SK-N-SH (cell line): Measurements from ENCODE around the gene SLCO2A1. TPM values are rescaled to one million over a fixed set of nuclear protein-coding genes. Genes with fewer than 3 reads are reported as not detected.

Experiments used
- CTCF ChIA-PET: fragments of 300-600, 350-600 bp; formaldehyde crosslinking; extraction: SDS; loops from one replicate; lab custom pipeline; 2021; lab: Yijun Ruan, JAX
- POLR2A ChIA-PET: fragments of 350-600 bp; sonication (Branson Sonifier 250); formaldehyde crosslinking; extraction: SDS; loops from one replicate; lab custom pipeline; 2020; ENCODE audit warnings: antibody characterized with exemption, inconsistent platforms; lab: Yijun Ruan, JAX
- DNase-seq: peaks from one replicate; pipeline ENCODE4 v3.0.0; 2012
- H2AFZ ChIP-seq: fragments of 200-600 bp; sonication (generic); 2 replicates; pipeline ENCODE4 v1.8.1; 2016; ENCODE audit warnings: antibody characterized with exemption, mild to moderate bottlenecking, low read depth
- H3F3A ChIP-seq: fragments of 200-600 bp; sonication (generic); replicated peaks from 2 replicates; pipeline ENCODE3; 2016; ENCODE audit warnings: antibody characterized with exemption, mild to moderate bottlenecking; ENCODE audit not compliant: insufficient read depth
- H3K27ac ChIP-seq, 2 experiments: fragments of 200-500 bp in 1 of 2; fragments of 200-600 bp in 1 of 2; sonication (Bioruptor generic) in 1 of 2; sonication (generic), shearing (Covaris generic) in 1 of 2; 2 replicates each; pipeline versions ENCODE4 v1.5.1 to v1.6.1; 2014 to 2016; ENCODE audit warnings: low read depth in 2 of 2, inconsistent platforms in 1 of 2, low read length in 1 of 2, mild to moderate bottlenecking in 1 of 2, mixed read lengths in 1 of 2
- H3K27me3 ChIP-seq: fragments of 200-600 bp; sonication (generic), shearing (Covaris generic); 2 replicates; pipeline ENCODE4 v1.6.1; 2016; ENCODE audit warnings: mixed run types; ENCODE audit not compliant: insufficient read depth
- H3K36me3 ChIP-seq, 2 experiments: fragments of 200-500 bp in 1 of 2; fragments of 200-600 bp in 1 of 2; sonication (Bioruptor generic) in 1 of 2; sonication (generic) in 1 of 2; replicated peaks in 1 of 2; 2 replicates each; pipeline versions ENCODE3 to v1.5.1; 2014 to 2016; ENCODE audit warnings: low read length in 1 of 2, mild to moderate bottlenecking in 1 of 2; ENCODE audit not compliant: insufficient read depth in 2 of 2, control insufficient read depth in 1 of 2
- H3K4me1 ChIP-seq, 2 experiments: fragments of 200-500 bp in 1 of 2; fragments of 200-600 bp in 1 of 2; sonication (Bioruptor generic) in 1 of 2; sonication (generic), shearing (Covaris generic) in 1 of 2; 2 replicates each; pipeline versions ENCODE4 v1.5.1 to v1.6.1; 2014 to 2016; ENCODE audit warnings: low read depth in 1 of 2, low read length in 1 of 2, mixed run types in 1 of 2; ENCODE audit not compliant: insufficient read depth in 2 of 2, control insufficient read depth in 1 of 2
- H3K4me2 ChIP-seq: fragments of 200-600 bp; sonication (generic), shearing (Covaris generic); 2 replicates; pipeline ENCODE4 v1.6.1; 2017; ENCODE audit warnings: mixed run types
- H3K4me3 ChIP-seq, 2 experiments: fragments of 200-500 bp in 1 of 2; fragments of 200-600 bp in 1 of 2; sonication (Bioruptor generic) in 1 of 2; sonication (generic), shearing (Covaris generic) in 1 of 2; 2 replicates each; pipeline versions ENCODE4 v1.5.1 to v1.8.1; 2014 to 2016; ENCODE audit warnings: low read depth in 2 of 2, inconsistent platforms in 1 of 2, low read length in 1 of 2, mild to moderate bottlenecking in 1 of 2, mixed read lengths in 1 of 2, moderate library complexity in 1 of 2
- H3K79me2 ChIP-seq: fragments of 200-600 bp; sonication (generic); 2 replicates; pipeline ENCODE4 v1.8.1; 2017; ENCODE audit warnings: mild to moderate bottlenecking; ENCODE audit not compliant: insufficient read depth
- H3K9ac ChIP-seq: fragments of 200-600 bp; sonication (generic); 2 replicates; pipeline ENCODE4 v1.6.1; 2017; ENCODE audit warnings: mixed run types
- H3K9me2 ChIP-seq: fragments of 200-600 bp; sonication (generic); 2 replicates; pipeline ENCODE4 v1.6.1; 2017; ENCODE audit warnings: mixed run types
- H3K9me3 ChIP-seq: fragments of 200-600 bp; sonication (generic); 2 replicates; pipeline ENCODE4 v1.6.1; 2017; ENCODE audit warnings: mixed run types, mild to moderate bottlenecking, moderate library complexity
- H4K20me1 ChIP-seq: fragments of 200-600 bp; sonication (generic); 2 replicates; pipeline ENCODE4 v1.6.1; 2017; ENCODE audit warnings: mild to moderate bottlenecking, mixed run types; ENCODE audit not compliant: insufficient read depth
- CHD2 ChIP-seq: fragments of 150-350 bp; IDR thresholded peaks from 2 replicates; pipeline ENCODE4 v1.6.1; 2018; ENCODE audit warnings: low read length; ENCODE audit not compliant: partially characterized antibody
- CTCF ChIP-seq: fragments of 200-600 bp; sonication (generic); IDR thresholded peaks from 2 replicates; pipeline ENCODE4 v1.6.1; 2017; ENCODE audit warnings: antibody characterized with exemption, mild to moderate bottlenecking, moderate library complexity
- ELF1 ChIP-seq: IDR thresholded peaks from 2 replicates; pipeline ENCODE4 v1.4.0; 2012
- FOXM1 ChIP-seq: IDR thresholded peaks from 2 replicates; pipeline ENCODE4 v1.4.0; 2012; ENCODE audit warnings: low read depth, mild to moderate bottlenecking
- GABPA ChIP-seq: IDR thresholded peaks from 2 replicates; pipeline ENCODE4 v1.4.0; 2012; ENCODE audit warnings: low read depth, mild to moderate bottlenecking
- MEF2A ChIP-seq: IDR thresholded peaks from 2 replicates; pipeline ENCODE4 v1.4.0; 2012; ENCODE audit warnings: low read depth, borderline replicate concordance
- MXI1 ChIP-seq: IDR thresholded peaks from 2 replicates; pipeline ENCODE4 v1.6.1; 2012; ENCODE audit warnings: mild to moderate bottlenecking, low read depth, low read length, improper control_type of control experiment
- RAD21 ChIP-seq: IDR thresholded peaks from 2 replicates; pipeline ENCODE4 v1.6.1; 2012; ENCODE audit warnings: mild to moderate bottlenecking, low read length
- RCOR1 ChIP-seq: fragments of 150-350 bp; IDR thresholded peaks from 2 replicates; pipeline ENCODE4 v1.6.1; 2017; ENCODE audit warnings: antibody characterized with exemption, low read length
- SIN3A ChIP-seq: IDR thresholded peaks from 2 replicates; pipeline ENCODE4 v1.6.1; 2012; ENCODE audit warnings: low read depth, mild to moderate bottlenecking, low read length, moderate library complexity, borderline replicate concordance
- SMC3 ChIP-seq: IDR thresholded peaks from 2 replicates; pipeline ENCODE4 v1.6.1; 2012; ENCODE audit warnings: low read depth, low read length, improper control_type of control experiment
- TAF1 ChIP-seq: IDR thresholded peaks from 2 replicates; pipeline ENCODE4 v1.6.1; 2012; ENCODE audit warnings: low read depth, mild to moderate bottlenecking, low read length, moderate library complexity, borderline replicate concordance
- TCF12 ChIP-seq: IDR thresholded peaks from 2 replicates; pipeline ENCODE4 v1.4.0; 2012
- YY1 ChIP-seq: IDR thresholded peaks from 2 replicates; pipeline ENCODE4 v1.4.0; 2012; ENCODE audit warnings: low read depth, mild to moderate bottlenecking
- WGBS: methylation state at CpG from one replicate; pipeline ENCODE4 v1.1.6; 2017; ENCODE audit warnings: low lambda C conversion rate; 5-methylcytosine and 5-hydroxymethylcytosine counted together
- polyA plus RNA-seq, 3 experiments: library from polyadenylated mRNA; depleted of rRNA; stranded (reverse); fragments of >200 nt; gene quantifications; 2 replicates each; pipeline ENCODE4 v1.2.3, GENCODE V29; 2012
- TF ChIP-seq, protein P1 (sequence below): IDR thresholded peaks from 2 replicates; pipeline ENCODE4; 2012
- TF ChIP-seq, protein P2 (sequence below): fragments of 150-350 bp; IDR thresholded peaks from 2 replicates; pipeline ENCODE4 v1.6.1; 2017; ENCODE audit warnings: antibody characterized with exemption, low read length, low read depth, borderline replicate concordance
- TF ChIP-seq, protein P3 (sequence below): fragments of 150-350 bp; IDR thresholded peaks from 2 replicates; pipeline ENCODE4 v1.6.1; 2016; ENCODE audit warnings: mild to moderate bottlenecking, low read depth, low read length
- TF ChIP-seq, protein P4 (sequence below): IDR thresholded peaks from 2 replicates; pipeline ENCODE4 v1.4.0; 2012; ENCODE audit warnings: low read depth, borderline replicate concordance

Gene SLCO2A1
- polyA plus RNA-seq, 1 of the 3 experiments (the other 2 are of a cell fraction): 9.3 TPM

GRCh38 chr3:133949438-133949837 lies 80.3 kb downstream of the SLCO2A1 start:
- H3K9me2 ChIP-seq: no peaks in the 10 kb centered on the region
- TF ChIP-seq, protein P1, sequence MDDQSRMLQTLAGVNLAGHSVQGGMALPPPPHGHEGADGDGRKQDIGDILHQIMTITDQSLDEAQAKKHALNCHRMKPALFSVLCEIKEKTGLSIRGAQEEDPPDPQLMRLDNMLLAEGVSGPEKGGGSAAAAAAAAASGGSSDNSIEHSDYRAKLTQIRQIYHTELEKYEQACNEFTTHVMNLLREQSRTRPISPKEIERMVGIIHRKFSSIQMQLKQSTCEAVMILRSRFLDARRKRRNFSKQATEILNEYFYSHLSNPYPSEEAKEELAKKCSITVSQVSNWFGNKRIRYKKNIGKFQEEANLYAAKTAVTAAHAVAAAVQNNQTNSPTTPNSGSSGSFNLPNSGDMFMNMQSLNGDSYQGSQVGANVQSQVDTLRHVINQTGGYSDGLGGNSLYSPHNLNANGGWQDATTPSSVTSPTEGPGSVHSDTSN: no peak
- TF ChIP-seq CTCF (no peak), YY1 (no peak), CHD2 (no peak), SMC3 (no peak), RAD21 (no peak), GABPA (no peak), MXI1 (no peak), RCOR1 (no peak), MEF2A (no peak), FOXM1 (no peak), ELF1 (no peak), SIN3A (no peak), TCF12 (no peak), TAF1 (no peak)
- TF ChIP-seq, protein P2, sequence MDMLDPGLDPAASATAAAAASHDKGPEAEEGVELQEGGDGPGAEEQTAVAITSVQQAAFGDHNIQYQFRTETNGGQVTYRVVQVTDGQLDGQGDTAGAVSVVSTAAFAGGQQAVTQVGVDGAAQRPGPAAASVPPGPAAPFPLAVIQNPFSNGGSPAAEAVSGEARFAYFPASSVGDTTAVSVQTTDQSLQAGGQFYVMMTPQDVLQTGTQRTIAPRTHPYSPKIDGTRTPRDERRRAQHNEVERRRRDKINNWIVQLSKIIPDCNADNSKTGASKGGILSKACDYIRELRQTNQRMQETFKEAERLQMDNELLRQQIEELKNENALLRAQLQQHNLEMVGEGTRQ: no peak
- TF ChIP-seq, protein P3, sequence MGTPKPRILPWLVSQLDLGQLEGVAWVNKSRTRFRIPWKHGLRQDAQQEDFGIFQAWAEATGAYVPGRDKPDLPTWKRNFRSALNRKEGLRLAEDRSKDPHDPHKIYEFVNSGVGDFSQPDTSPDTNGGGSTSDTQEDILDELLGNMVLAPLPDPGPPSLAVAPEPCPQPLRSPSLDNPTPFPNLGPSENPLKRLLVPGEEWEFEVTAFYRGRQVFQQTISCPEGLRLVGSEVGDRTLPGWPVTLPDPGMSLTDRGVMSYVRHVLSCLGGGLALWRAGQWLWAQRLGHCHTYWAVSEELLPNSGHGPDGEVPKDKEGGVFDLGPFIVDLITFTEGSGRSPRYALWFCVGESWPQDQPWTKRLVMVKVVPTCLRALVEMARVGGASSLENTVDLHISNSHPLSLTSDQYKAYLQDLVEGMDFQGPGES: no peak
- TF ChIP-seq, protein P4, sequence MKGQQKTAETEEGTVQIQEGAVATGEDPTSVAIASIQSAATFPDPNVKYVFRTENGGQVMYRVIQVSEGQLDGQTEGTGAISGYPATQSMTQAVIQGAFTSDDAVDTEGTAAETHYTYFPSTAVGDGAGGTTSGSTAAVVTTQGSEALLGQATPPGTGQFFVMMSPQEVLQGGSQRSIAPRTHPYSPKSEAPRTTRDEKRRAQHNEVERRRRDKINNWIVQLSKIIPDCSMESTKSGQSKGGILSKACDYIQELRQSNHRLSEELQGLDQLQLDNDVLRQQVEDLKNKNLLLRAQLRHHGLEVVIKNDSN: no peak
- TF ChIP-seq, all 33 proteins: peak for 0
- H2AFZ ChIP-seq: no peak overlapping the region
- no peak overlapping the region for H3K4me2 ChIP-seq
- H3K36me3 ChIP-seq: no peaks in the 10 kb centered on the region
- no peak overlapping the region for H3K9ac ChIP-seq
- peaks cover 17% of the 10 kb centered on the region for H3F3A ChIP-seq
- ChIA-PET CTCF (interaction anchor here (1.2 to 2.5 kb wide), 3 partner anchors 10 to 263 kb away, joined by 3 to 13 read pairs (median 8); no protein-coding TSS in a partner anchor), POLR2A (no interaction called here)
- H4K20me1 ChIP-seq: no peaks in the 10 kb centered on the region
- 0 out of 2 replicates have a peak, but pooled peaks cover 4% of the 10 kb centered on the region for H3K9me3 ChIP-seq
- no peaks in the 10 kb centered on the region for H3K79me2 ChIP-seq
- peaks cover 17% of the 10 kb centered on the region; the same call in 1 of the 2 replicates for H3K27me3 ChIP-seq
- no peak overlapping the region for H3K4me3 ChIP-seq
- 72% methylated on average over 2 of the region's 2 CpGs for WGBS
- DNase-seq: no peak
- H3K4me1 ChIP-seq: peaks cover 17% of the 10 kb centered on the region in 2 experiments; a peak in 3 of 4 replicates
- no peak overlapping the region for H3K27ac ChIP-seq
